Coronary artery (tissue), 2 donors: ENCODE data around the gene TMC8.

Experiments used
- DNase-seq: peaks from one replicate; pipeline ENCODE4 v3.0.0-alpha.2; 2017; ENCODE audit warnings: low spot score
- H3K27ac ChIP-seq, 2 donors: fragments of 200-600 bp; sonication (generic); one replicate each; pipeline ENCODE4 v1.5.1; 2016 to 2019
- H3K4me3 ChIP-seq: fragments of 200-600 bp; sonication (generic); 2 replicates; pipeline ENCODE4 v1.5.1; 2016; ENCODE audit warnings: mild to moderate bottlenecking, moderate library complexity
- CTCF ChIP-seq: fragments of 200-600 bp; sonication (generic); IDR thresholded peaks from one replicate; pipeline ENCODE4 v1.5.1; 2019; ENCODE audit warnings: antibody characterized with exemption

The TMC8 gene

DNA sequence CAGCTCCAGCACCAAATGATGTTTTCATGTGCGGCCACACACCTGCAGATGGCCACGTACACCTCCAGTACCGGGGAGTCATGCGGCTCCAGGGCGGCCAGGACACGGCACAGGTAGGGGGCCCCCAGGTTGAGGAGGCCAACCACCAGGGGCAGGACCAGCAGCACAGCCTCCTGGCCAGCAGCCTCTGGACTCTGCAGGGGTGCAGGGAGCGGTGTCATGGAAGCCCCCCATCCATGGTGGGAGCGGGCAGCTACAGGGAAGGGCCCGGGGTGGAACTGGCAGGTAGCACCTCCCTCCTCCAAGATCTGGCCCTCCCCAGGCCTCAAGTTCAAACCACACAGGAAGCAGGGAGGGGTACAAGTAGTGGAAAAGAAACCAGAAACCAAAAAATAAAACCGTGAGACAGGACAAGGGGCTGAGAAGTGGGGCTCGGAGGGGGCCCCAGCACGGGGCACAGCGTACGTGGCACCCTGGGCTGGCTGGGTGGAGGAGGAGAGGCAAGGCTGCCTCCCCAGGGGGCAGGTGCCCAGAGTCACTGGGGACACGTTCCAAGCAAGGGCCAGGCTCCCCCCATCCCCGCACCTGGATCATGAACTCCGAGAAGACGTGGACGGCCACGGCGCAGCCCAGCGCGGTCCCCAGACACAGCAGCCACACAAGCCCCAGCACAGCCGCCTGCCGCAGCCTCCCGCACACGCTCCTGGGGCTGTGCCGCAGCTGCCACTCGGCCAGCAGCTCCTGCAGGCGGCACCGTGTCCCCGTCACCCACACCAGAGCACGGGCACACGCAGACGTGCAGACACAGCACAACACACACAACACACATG lies 9.4 kb upstream of the TMC8 start:
- Histone ChIP-seq H3K27ac (no peak overlapping the region), H3K4me3 (no peak overlapping the region)
- TF ChIP-seq CTCF: no peak
- no peak for DNase-seq

DNA sequence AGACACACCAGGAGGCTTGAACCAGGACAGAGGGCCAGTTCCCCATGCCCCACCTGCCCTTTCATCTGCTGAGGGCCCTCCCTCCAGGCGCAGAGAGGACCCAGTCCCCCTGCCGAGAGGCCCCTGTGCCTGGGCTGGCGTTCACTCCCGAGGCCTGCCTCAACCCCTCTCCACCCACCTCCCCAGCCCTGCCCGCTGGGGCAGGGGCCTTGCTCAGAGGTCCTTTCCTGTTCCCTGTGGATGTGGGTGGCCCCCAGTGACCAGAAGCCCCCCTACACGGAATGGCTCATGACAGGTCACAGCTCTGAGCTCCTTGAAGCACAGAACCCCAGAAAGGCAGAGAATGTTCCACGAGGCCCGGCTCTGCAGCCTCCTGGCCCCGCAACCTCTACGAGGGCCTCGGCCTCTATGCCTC lies 8.8 kb upstream of the TMC8 start:
- no peak for DNase-seq
- Histone ChIP-seq H3K27ac (no peak overlapping the region), H3K4me3 (no peak overlapping the region)
- TF ChIP-seq CTCF: no peak

DNA sequence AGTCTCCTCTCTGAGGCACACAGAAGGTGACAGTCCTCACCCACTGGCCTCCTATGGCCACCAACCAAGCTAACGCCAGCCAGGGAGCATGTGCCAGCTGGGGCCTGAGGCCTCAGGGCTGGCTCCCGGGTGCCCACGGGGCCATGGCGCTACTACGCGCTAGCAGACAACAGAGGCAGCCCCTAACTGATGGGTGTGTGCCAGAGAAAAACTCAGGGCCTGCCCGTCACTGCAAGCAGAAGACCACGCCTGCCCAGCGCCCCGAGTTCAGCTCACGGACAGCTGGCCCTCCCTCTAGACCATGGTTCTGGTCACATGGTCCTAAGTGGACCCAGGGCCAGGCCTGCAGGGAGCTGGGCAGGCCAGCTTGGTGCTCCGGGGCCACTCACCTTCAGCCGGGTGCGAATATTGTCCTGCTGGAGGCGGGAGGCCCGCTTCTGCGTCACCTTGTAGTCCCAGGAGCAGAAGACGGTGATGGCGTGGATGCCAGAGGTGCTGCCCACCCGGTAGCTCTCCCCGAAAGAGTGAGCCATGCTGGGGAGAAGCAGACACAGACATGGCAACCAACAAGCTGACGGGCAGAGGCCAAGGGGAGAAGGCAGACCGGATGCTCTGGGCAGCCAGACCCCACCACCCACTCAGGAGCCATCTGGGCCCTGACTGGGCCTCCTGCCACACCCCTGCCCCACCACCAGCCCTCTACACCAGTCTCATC lies 8.2 kb upstream of the TMC8 start:
- Histone ChIP-seq H3K4me3 (no peak overlapping the region), H3K27ac (no peak overlapping the region)
- no peak for TF ChIP-seq CTCF
- no peak for DNase-seq

- TF ChIP-seq CTCF: no peak
- H3K27ac ChIP-seq: no peak overlapping the region
- H3K4me3 ChIP-seq: no peak overlapping the region
- no peak for DNase-seq
Measured at GRCh38 chr17:78122931-78123249, 7.7 kb upstream of the TMC8 start.

DNA sequence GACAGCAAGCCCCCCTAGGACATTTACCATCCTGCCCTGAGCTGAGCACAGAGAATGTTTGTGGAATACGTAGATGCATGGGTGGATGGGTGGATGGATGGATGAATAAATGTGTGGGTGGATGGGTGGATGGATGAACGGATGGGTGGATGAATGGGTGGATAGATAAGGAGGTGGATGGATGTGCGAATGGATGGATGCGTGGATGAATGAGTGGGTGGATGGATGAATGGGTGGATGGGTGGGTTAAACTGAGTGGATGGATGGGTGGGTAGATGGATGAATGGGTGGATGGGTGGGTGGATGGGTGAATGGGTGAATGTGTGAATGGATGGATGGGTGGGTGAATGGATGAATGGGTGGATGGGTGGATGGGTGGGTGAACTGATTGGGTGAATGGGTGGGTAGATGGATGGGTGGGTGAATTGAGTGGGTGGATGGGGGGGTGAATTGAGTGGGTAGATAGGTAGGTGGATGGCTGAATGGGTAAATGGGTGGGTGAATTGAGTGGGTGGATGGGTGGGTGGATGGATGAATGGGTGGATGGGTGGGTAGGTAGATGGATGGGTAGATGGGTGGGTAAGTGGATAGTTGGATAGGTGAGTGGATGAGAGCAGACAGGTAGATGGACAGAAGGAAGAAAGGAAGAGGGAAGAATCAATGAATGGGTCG lies 7.2 kb upstream of the TMC8 start:
- Histone ChIP-seq H3K27ac (no peak overlapping the region), H3K4me3 (no peak overlapping the region)
- TF ChIP-seq CTCF: no peak
- no peak for DNase-seq

- no peak overlapping the region for H3K4me3 ChIP-seq
- no peak for TF ChIP-seq CTCF
- no peak for DNase-seq
Measured at GRCh38 chr17:78124081-78124835, 6.3 kb upstream of the TMC8 start.

More at GRCh38 chr17:78124081-78124835, 6.3 kb upstream of the TMC8 start:
- peak overlapping the region in 1 of 2 donors; percentile 81 for H3K27ac ChIP-seq
